Measurements from ENCODE around the gene DNAH8. TPM values are rescaled to one million over a fixed set of nuclear protein-coding genes. Genes with fewer than 3 reads are reported as not detected.

The DNAH8 gene
- total RNA-seq, 3 donors from 2014 or later (not counting 1 experiment from before 2014, with no cell fraction given): 0.10 TPM; not detected in 2

DNA sequence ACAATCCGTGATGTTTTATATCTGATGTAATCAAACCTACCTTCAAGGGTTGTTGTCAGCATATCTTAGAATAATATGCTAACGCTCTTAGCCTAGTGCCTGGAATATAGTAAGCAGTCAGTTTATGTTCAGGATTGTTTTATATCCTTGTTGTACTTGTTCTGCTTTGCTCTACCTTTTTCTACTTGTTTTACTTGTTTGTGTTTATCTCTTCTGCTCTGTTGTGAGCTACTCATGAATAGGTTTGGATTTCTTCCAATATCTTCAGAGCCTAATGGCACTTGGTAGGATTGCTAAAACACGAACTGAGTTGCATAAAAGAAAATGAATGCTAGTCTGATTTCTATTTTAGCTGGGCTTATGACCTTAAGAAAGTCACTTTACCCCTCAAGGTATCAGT is 40.1 kb downstream of the DNAH8 start:
- H3K4me1 Mint-ChIP-seq: no peaks in the 10 kb centered on the region
- DNase-seq: no peak
- Histone ChIP-seq H3K4me3 (ENCODE audit: low read length) (no peak overlapping the region), H3K4me1 (ENCODE audit: control insufficient read depth, insufficient read depth, low read length) (no peaks in the 10 kb centered on the region), H3K36me3 (ENCODE audit: control insufficient read depth, insufficient read depth, low read length) (no peaks in the 10 kb centered on the region), H3K9me3 (ENCODE audit: control insufficient read depth, insufficient read depth, low read length) (no peaks in the 10 kb centered on the region), H3K27me3 (ENCODE audit: control insufficient read depth, insufficient read depth, low read length) (no peaks in the 10 kb centered on the region), H3K27ac (ENCODE audit: low read length) (no peak overlapping the region)
- no peak overlapping the region for H3K4me3 Mint-ChIP-seq
- H3K27me3 Mint-ChIP-seq (ENCODE audit: low read depth in 2 of 2): peaks cover 5 to 11% of the 10 kb centered on the region in 2 donors
- no peaks in the 10 kb centered on the region for H3K36me3 Mint-ChIP-seq
- H3K9me3 Mint-ChIP-seq: no peaks in the 10 kb centered on the region
- ATAC-seq: no peak
- intact Hi-C loops (cut with micrococcal nuclease): no loop called here
- TF ChIP-seq CTCF (IDR thresholded peaks at IDR 0.05): no peak
- 90% methylated on average over 2 of the region's 3 CpGs for WGBS (ENCODE audit: insufficient coverage)
- no peak overlapping the region for H3K27ac Mint-ChIP-seq

- H3K27me3 ChIP-seq (ENCODE audit: control insufficient read depth, insufficient read depth, low read length): no peaks in the 10 kb centered on the region
- peaks cover 5 to 11% of the 10 kb centered on the region in 2 donors for H3K27me3 Mint-ChIP-seq (ENCODE audit: low read depth in 2 of 2)
- H3K36me3 ChIP-seq (ENCODE audit: control insufficient read depth, insufficient read depth, low read length): no peaks in the 10 kb centered on the region
- H3K4me3 Mint-ChIP-seq: no peak overlapping the region
- 85% methylated on average over 2 of the region's 2 CpGs for WGBS (ENCODE audit: insufficient coverage)
- no peaks in the 10 kb centered on the region for H3K9me3 ChIP-seq (ENCODE audit: control insufficient read depth, insufficient read depth, low read length)
- no peak for ATAC-seq
- no peak for DNase-seq
- no peak for TF ChIP-seq CTCF (IDR thresholded peaks at IDR 0.05)
- intact Hi-C loops (cut with micrococcal nuclease): no loop called here
- no peak overlapping the region for H3K27ac Mint-ChIP-seq
- H3K4me1 Mint-ChIP-seq: no peaks in the 10 kb centered on the region
- H3K27ac ChIP-seq (ENCODE audit: low read length): no peak overlapping the region
- H3K9me3 Mint-ChIP-seq: no peaks in the 10 kb centered on the region
- H3K4me3 ChIP-seq (ENCODE audit: low read length): no peak overlapping the region
- no peaks in the 10 kb centered on the region for H3K4me1 ChIP-seq (ENCODE audit: control insufficient read depth, insufficient read depth, low read length)
- H3K36me3 Mint-ChIP-seq: no peaks in the 10 kb centered on the region
Measured at GRCh38 chr6:38755874-38756273, 40.8 kb downstream of the DNAH8 start.

GRCh38 chr6:38760097-38760496 is 45.0 kb downstream of the DNAH8 start:
- Histone ChIP-seq H3K9me3 (ENCODE audit: control insufficient read depth, insufficient read depth, low read length) (no peaks in the 10 kb centered on the region), H3K27ac (ENCODE audit: low read length) (no peak overlapping the region), H3K36me3 (ENCODE audit: control insufficient read depth, insufficient read depth, low read length) (no peaks in the 10 kb centered on the region), H3K4me1 (ENCODE audit: control insufficient read depth, insufficient read depth, low read length) (no peaks in the 10 kb centered on the region), H3K4me3 (ENCODE audit: low read length) (no peak overlapping the region), H3K27me3 (ENCODE audit: control insufficient read depth, insufficient read depth, low read length) (peaks cover 4% of the 10 kb centered on the region)
- ATAC-seq (no peak), DNase-seq (no peak)
- Mint-ChIP-seq H3K4me3 (no peak overlapping the region), H3K9me3 (no peaks in the 10 kb centered on the region), H3K27ac (no peak overlapping the region), H3K36me3 (no peaks in the 10 kb centered on the region), H3K4me1 (no peaks in the 10 kb centered on the region), H3K27me3 (ENCODE audit: low read depth in 2 of 2) (peaks cover 23 to 40% of the 10 kb centered on the region in 2 donors)
- WGBS (ENCODE audit: insufficient coverage): 88% methylated on average over 1 of the region's 1 CpG
- intact Hi-C loops (cut with micrococcal nuclease): no loop called here
- TF ChIP-seq CTCF (IDR thresholded peaks at IDR 0.05): no peak

GRCh38 chr6:38762848-38763247 is 47.7 kb downstream of the DNAH8 start:
- Mint-ChIP-seq H3K4me3 (no peak overlapping the region), H3K36me3 (no peaks in the 10 kb centered on the region), H3K9me3 (no peaks in the 10 kb centered on the region), H3K27ac (no peak overlapping the region), H3K4me1 (no peaks in the 10 kb centered on the region), H3K27me3 (ENCODE audit: low read depth in 2 of 2) (peaks cover 26 to 57% of the 10 kb centered on the region in 2 donors)
- ATAC-seq (no peak), DNase-seq (no peak)
- Histone ChIP-seq H3K9me3 (ENCODE audit: control insufficient read depth, insufficient read depth, low read length) (no peaks in the 10 kb centered on the region), H3K27me3 (ENCODE audit: control insufficient read depth, insufficient read depth, low read length) (peaks cover 4% of the 10 kb centered on the region), H3K4me3 (ENCODE audit: low read length) (no peak overlapping the region), H3K36me3 (ENCODE audit: control insufficient read depth, insufficient read depth, low read length) (no peaks in the 10 kb centered on the region), H3K27ac (ENCODE audit: low read length) (no peak overlapping the region), H3K4me1 (ENCODE audit: control insufficient read depth, insufficient read depth, low read length) (no peaks in the 10 kb centered on the region)
- intact Hi-C loops (cut with micrococcal nuclease): no loop called here
- TF ChIP-seq CTCF (IDR thresholded peaks at IDR 0.05): no peak
